HEK293T (cell line): ENCODE results near the gene HOXD10.

ENCODE experiments used
- CTCF ChIA-PET: fragments of 350-600 bp; formaldehyde crosslinking; extraction: SDS; loops from one replicate; lab custom pipeline; 2021; ENCODE audit warnings: antibody characterized with exemption, inconsistent platforms; lab: Yijun Ruan, JAX
- POLR2A ChIA-PET: fragments of 350-600 bp; formaldehyde crosslinking; extraction: SDS; loops from one replicate; lab custom pipeline; 2020; ENCODE audit warnings: antibody characterized with exemption, inconsistent platforms; lab: Yijun Ruan, JAX
- DNase-seq: peaks from one replicate; pipeline ENCODE4 v3.0.0; 2012; ENCODE audit warnings: mixed read lengths; ENCODE audit errors: extremely low spot score
- ARNT ChIP-seq: fragments of 450-650 bp; IDR thresholded peaks from 2 replicates; pipeline ENCODE4 v1.6.1; 2017; ENCODE audit warnings: mild to moderate bottlenecking
- BHLHE40 ChIP-seq: fragments of 450-650 bp; IDR thresholded peaks from 2 replicates; pipeline ENCODE4 v1.6.1; 2016; ENCODE audit warnings: mild to moderate bottlenecking, moderate library complexity, borderline replicate concordance
- CTBP1 ChIP-seq: fragments of 450-650 bp; IDR thresholded peaks from 2 replicates; pipeline ENCODE4 v1.6.1; 2016; ENCODE audit warnings: borderline replicate concordance
- ELF4 ChIP-seq: fragments of 450-650 bp; IDR thresholded peaks from 2 replicates; pipeline ENCODE4 v1.6.1; 2017; ENCODE audit warnings: antibody characterized with exemption
- FOXA1 ChIP-seq: fragments of 450-650 bp; IDR thresholded peaks from 2 replicates; pipeline ENCODE4 v1.6.1; 2016; ENCODE audit warnings: mild to moderate bottlenecking
- FOXM1 ChIP-seq: fragments of 450-650 bp; IDR thresholded peaks from 2 replicates; pipeline ENCODE4 v1.6.1; 2017; ENCODE audit warnings: mild to moderate bottlenecking, borderline replicate concordance
- L3MBTL2 ChIP-seq: fragments of 450-650 bp; conservative IDR thresholded peaks from 2 replicates; pipeline ENCODE4 v1.6.1; 2016; ENCODE audit warnings: mild to moderate bottlenecking
- LEF1 ChIP-seq: fragments of 450-650 bp; IDR thresholded peaks from 2 replicates; pipeline ENCODE4 v1.6.1; 2017; ENCODE audit warnings: mild to moderate bottlenecking, borderline replicate concordance
- NFRKB ChIP-seq: fragments of 450-650 bp; IDR thresholded peaks from 2 replicates; pipeline ENCODE4 v1.6.1; 2016; ENCODE audit warnings: mild to moderate bottlenecking, moderate library complexity
- SP1 ChIP-seq: fragments of 450-650 bp; IDR thresholded peaks from 2 replicates; pipeline ENCODE4 v1.6.1; 2017
- SUZ12 ChIP-seq: fragments of 450-650 bp; IDR thresholded peaks from 2 replicates; pipeline ENCODE4 v1.6.1; 2016; ENCODE audit warnings: mild to moderate bottlenecking
- TARDBP ChIP-seq: fragments of 450-650 bp; IDR thresholded peaks from 2 replicates; pipeline ENCODE4 v1.6.1; 2016
- ZNF384 ChIP-seq: fragments of 450-650 bp; IDR thresholded peaks from 2 replicates; pipeline ENCODE4 v1.6.1; 2016
- TF ChIP-seq, protein P1 (sequence below): fragments of 450-650 bp; IDR thresholded peaks from 2 replicates; pipeline ENCODE4 v1.6.1; 2016

Gene HOXD10

GRCh38 chr2:176115883-176116813, at the start of gene HOXD10:
Gene HOXD10 (plus strand): TSS chr2:176116778. CDS start chr2:176116834, 56 bp downstream.
- POLR2A ChIA-PET: no interaction called here
- no peak for DNase-seq
- TF ChIP-seq FOXA1 (no peak), ELF4 (no peak), NFRKB (no peak), SP1 (no peak), L3MBTL2 (no peak), BHLHE40 (no peak), LEF1 (no peak), CTBP1 (no peak), SUZ12 (no peak)
- TF ChIP-seq, protein P1, sequence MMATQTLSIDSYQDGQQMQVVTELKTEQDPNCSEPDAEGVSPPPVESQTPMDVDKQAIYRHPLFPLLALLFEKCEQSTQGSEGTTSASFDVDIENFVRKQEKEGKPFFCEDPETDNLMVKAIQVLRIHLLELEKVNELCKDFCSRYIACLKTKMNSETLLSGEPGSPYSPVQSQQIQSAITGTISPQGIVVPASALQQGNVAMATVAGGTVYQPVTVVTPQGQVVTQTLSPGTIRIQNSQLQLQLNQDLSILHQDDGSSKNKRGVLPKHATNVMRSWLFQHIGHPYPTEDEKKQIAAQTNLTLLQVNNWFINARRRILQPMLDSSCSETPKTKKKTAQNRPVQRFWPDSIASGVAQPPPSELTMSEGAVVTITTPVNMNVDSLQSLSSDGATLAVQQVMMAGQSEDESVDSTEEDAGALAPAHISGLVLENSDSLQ: no peak
- CTCF ChIA-PET: no interaction called here

DNA sequence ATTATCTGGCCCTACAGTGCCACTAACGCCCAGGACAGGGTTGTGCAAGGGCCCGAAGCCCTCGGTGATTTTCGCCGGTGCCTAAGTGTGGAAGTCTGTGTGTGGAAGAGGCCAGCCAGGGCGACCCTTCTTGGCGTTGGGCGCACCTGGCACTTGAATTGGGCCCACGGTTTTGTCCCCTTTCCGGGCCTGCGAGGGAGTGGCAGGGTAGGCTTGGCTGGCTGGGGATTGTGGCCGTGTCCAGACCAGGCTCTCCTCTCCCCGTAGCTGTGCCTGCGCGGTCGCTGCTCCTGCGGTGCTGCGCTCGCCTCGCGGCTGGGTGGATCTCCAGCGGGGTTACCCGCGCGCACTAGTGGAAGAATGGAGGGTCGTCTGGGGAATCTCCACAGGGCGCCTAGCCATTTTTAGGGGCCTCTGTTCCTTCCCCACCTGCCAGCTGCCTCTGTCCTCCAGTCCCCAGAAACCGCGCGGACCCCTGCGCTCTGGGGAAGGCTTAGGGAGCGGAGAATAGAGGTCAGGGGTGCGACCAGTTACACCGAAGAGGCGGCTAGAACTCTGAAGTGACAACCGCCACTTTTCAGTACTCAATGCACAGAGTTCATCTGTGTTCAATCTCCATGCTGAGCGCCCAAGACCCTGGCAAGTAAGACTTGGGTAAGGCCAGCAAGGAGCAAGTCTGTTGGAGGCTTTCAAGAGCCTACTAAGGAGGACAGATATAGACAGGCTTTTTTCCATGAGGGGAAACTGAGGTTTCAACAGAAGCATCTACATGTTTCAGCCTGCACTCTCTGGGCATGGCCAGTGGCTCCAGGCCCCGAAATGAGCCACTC, 48.8 kb upstream of the HOXD10 start:
- POLR2A ChIA-PET: no interaction called here
- CTCF ChIA-PET: no interaction called here
- DNase-seq: no peak
- TF ChIP-seq LEF1 (no peak), SP1 (no peak), ARNT (no peak), FOXM1 (no peak), CTBP1 (no peak), TARDBP (no peak), NFRKB (no peak), BHLHE40 (no peak), SUZ12 (no peak), ELF4 (no peak), FOXA1 (no peak), ZNF384 (no peak)

- POLR2A ChIA-PET: no interaction called here
- no peak for DNase-seq
- no peak for TF ChIP-seq LEF1
- TF ChIP-seq BHLHE40: no peak
- CTCF ChIA-PET: interaction anchor here (1.7 kb wide), 1 partner anchor 12 kb away, joined by 5 read pairs; no protein-coding TSS in a partner anchor
Measured at GRCh38 chr2:176068419-176068832, 48.2 kb upstream of the HOXD10 start.

DNA sequence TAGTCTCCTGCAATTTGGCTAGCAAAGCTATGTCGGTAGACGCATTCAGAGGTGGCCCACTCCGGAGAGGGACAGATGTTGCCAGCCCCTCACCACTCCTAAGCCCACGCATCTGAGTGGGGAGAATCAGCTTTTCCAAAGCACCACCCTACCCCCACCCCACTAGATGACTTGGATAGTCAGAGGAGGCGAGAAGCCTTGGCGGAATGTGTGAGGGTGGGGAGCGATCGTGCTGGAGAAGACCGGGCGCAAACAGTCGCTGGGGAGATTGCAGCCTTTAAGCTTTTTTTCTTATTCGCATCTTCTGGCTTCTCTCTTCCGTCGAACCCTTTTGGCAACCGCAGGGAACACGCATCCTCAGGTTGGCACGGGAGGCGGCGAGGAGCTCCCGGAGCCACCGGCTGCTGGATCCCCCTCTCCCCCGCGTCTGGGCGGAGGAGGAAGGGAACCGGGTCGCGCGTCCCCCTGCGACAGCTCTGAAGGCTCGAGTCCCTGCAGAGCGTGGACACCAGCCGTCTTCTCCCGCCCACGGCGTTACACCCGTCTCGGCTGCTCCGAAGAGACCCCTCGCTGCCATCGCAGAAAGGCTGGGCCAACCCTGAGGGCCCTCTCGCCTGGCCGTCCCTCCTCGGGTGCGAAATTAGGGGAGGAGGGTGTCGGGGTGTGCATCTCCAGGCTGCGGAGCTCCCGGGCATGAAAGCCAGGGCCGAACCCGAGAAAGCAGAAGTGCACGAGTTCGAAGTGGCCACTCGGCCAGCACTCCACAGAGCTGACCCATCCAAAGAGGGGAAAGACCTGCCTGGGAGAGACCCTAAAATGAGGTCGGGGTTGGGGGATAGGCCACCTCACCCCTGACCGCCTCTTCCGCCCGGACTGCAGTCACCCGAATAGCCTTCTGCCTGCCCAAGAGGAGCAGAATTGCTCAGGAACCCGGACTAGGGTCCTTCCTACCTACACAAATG, 45.0 kb upstream of the HOXD10 start:
- no peak for TF ChIP-seq ELF4
- TF ChIP-seq CTBP1: no peak
- DNase-seq: no peak
- CTCF ChIA-PET: interaction anchor here (0.6 kb wide), 1 partner anchor 264 kb away, joined by 6 read pairs; no protein-coding TSS in a partner anchor
- POLR2A ChIA-PET: no interaction called here

DNA sequence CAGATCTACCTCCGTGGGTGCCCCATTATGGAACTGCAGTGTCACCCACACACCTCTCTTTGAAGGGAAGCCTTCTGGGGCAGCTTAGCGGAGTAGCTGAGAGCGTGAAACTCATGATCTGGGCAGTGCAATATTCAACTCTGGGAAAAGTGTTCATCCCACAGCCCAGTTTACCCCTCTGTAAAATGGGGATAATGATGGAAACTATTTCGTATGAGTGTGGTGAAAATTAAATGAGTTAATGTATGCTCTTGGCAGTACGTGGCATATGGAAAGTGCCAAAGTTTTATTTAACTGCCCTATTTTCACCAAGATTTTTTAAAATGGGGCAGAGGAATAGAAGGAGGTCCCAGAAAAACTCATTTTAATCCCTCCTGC, 44.3 kb upstream of the HOXD10 start:
- POLR2A ChIA-PET: no interaction called here
- TF ChIP-seq ZNF384 (no peak), LEF1 (no peak), TARDBP (no peak), FOXA1 (no peak), FOXM1 (no peak), BHLHE40 (no peak), ELF4 (no peak)
- no peak for DNase-seq
- CTCF ChIA-PET: no interaction called here

GRCh38 chr2:176072951-176073904, 43.4 kb upstream of the HOXD10 start:
- DNase-seq: no peak
- no peak for TF ChIP-seq FOXA1
- TF ChIP-seq, protein P1: peak; percentile 48; the same call in 1 of the 2 replicates
- ChIA-PET POLR2A (no interaction called here), CTCF (no interaction called here)
